Uterus (tissue), 4 donors: ENCODE data around the gene RNF111. TPM values are rescaled to one million over a fixed set of nuclear protein-coding genes. Genes with fewer than 3 reads are reported as not detected.
"Not testable (repeated sequence)": the region's sequence is repeated elsewhere in the genome, so short reads cannot be mapped to it uniquely, and the experiment has no call there.

Experiments
- DNase-seq, 2 donors: peaks; one replicate each; pipeline ENCODE4 v3.0.0-alpha.2; 2019 to 2020
- H3K27ac ChIP-seq, 2 donors: fragments of 200-600 bp; sonication (generic); 1 replicate in 1 of 2; 2 replicates in 1 of 2; pipeline ENCODE4 v1.5.1; 2016 to 2018
- H3K27me3 ChIP-seq, 2 donors: fragments of 200-600 bp; sonication (generic); one replicate each; pipeline ENCODE4 v1.5.1; 2018 to 2019; ENCODE audit warnings: control low read depth in 1 of 2
- H3K36me3 ChIP-seq, 2 donors: fragments of 200-600 bp; sonication (generic); one replicate each; pipeline ENCODE4 v1.5.1; 2019; ENCODE audit warnings: control low read depth in 1 of 2
- H3K4me1 ChIP-seq, 2 donors: fragments of 200-600 bp; sonication (generic); one replicate each; pipeline ENCODE4 v1.5.1; 2018 to 2019; ENCODE audit warnings: control low read depth in 1 of 2
- H3K4me3 ChIP-seq, 2 donors: fragments of 200-600 bp; sonication (generic); 1 replicate in 1 of 2; 2 replicates in 1 of 2; pipeline ENCODE4 v1.5.1; 2018 to 2019; ENCODE audit warnings: mild to moderate bottlenecking in 1 of 2
- H3K9me3 ChIP-seq, 2 donors: fragments of 200-600 bp; sonication (generic); one replicate each; pipeline ENCODE4 v1.5.1; 2019; ENCODE audit warnings: control low read depth in 1 of 2
- CTCF ChIP-seq, 4 experiments: fragments of 200-600 bp in 2 of 4; fragments of 450-650 bp in 2 of 4; sonication (generic) in 2 of 4; IDR thresholded peaks; one replicate each; pipeline ENCODE4 v1.5.1; 2016 to 2019; ENCODE audit warnings: antibody characterized with exemption in 4 of 4, mild to moderate bottlenecking in 2 of 4, moderate library complexity in 1 of 4
- POLR2A ChIP-seq, 2 donors: fragments of 450-650 bp; IDR thresholded peaks; one replicate each; pipeline ENCODE4 v1.6.1; 2016; ENCODE audit warnings: antibody characterized with exemption in 2 of 2, mild to moderate bottlenecking in 1 of 2, moderate library complexity in 1 of 2
- intact Hi-C: fragments of 100-400 bp; cut with DNase I; formaldehyde crosslinking; loops from one replicate; pipeline ENCODE4 v1.15.1; 2023; ENCODE audit warnings: low total_unique reads
- total RNA-seq, 4 donors: library from RNA; depleted of rRNA in 3 of 4; stranded (reverse); fragments of >200 nt in 3 of 4; gene quantifications; one replicate each; pipeline versions ENCODE4 v1.1.0 to v1.2.4, GENCODE V29; 2014 to 2023
- donor health status: DM: yes; HTN: yes; CAD: no.

The RNF111 gene
- total RNA-seq, 4 donors from 2014 or later, result 25.9 to 43.9 (median 30.5) TPM

GRCh38 chr15:59116141-59116540 is 128.7 kb downstream of the RNF111 start:
- H3K36me3 ChIP-seq, result no peaks in the 10 kb centered on the region
- no peaks in the 10 kb centered on the region for H3K9me3 ChIP-seq
- no peak overlapping the region for H3K27ac ChIP-seq
- TF ChIP-seq POLR2A (IDR thresholded peaks at IDR 0.05) (no peak), CTCF (IDR thresholded peaks at IDR 0.05) (no peak)
- DNase-seq, result no peak
- intact Hi-C loops, result no loop called here
- no peak overlapping the region for H3K4me3 ChIP-seq
- H3K4me1 ChIP-seq, result no peaks in the 10 kb centered on the region
- no peaks in the 10 kb centered on the region for H3K27me3 ChIP-seq

DNA sequence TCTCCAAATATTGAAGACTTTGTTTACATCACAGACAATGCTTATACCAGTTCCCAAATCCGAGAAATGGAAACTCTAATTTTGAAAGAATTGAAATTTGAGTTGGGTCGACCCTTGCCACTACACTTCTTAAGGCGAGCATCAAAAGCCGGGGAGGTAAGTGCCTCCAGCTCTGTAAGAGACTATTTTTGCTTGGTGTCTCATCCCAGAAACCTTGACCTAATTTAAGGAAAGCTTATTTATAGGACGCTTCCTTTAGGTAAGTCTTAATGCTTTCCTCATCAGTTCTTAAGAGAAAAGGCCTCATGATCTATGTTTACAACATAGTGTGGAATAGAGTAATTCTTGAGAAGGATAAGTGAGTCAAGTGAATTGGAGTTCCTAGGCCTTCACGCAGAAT is 129.3 kb downstream of the RNF111 start:
- Histone ChIP-seq H3K36me3 (no peaks in the 10 kb centered on the region), H3K9me3 (no peaks in the 10 kb centered on the region), H3K27ac (no peak overlapping the region), H3K4me3 (no peak overlapping the region), H3K27me3 (no peaks in the 10 kb centered on the region), H3K4me1 (no peaks in the 10 kb centered on the region)
- intact Hi-C loops, result no loop called here
- TF ChIP-seq POLR2A (IDR thresholded peaks at IDR 0.05) (no peak), CTCF (IDR thresholded peaks at IDR 0.05) (no peak)
- DNase-seq, result no peak

- no peaks in the 10 kb centered on the region for H3K9me3 ChIP-seq
- H3K27me3 ChIP-seq, result no peaks in the 10 kb centered on the region
- DNase-seq, result no peak
- H3K27ac ChIP-seq, result no peak overlapping the region
- H3K4me3 ChIP-seq, result no peak overlapping the region
- TF ChIP-seq CTCF (IDR thresholded peaks at IDR 0.05) (no peak), POLR2A (IDR thresholded peaks at IDR 0.05) (no peak)
- no peaks in the 10 kb centered on the region for H3K4me1 ChIP-seq
- no peaks in the 10 kb centered on the region for H3K36me3 ChIP-seq
- intact Hi-C loops, result no loop called here
Measured at GRCh38 chr15:59119625-59120024, 132.2 kb downstream of the RNF111 start.

DNA sequence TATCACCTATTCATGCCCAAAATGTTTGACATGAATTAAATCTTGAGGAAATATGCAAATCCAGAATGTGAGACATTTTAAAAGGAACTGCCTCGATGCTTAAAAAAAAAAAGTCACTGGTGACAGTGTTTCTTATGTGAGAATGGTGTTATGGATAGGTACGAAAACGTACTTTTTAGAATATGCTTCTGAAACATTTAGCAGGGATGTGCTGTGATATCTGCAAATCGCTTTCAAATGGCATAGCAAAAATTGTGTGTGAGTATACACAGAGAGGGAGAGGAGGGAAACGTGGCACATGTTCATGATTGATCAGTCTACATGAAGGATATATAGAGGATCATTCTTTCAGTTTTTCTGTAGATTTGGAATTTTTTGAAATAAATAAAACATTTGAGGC is 133.5 kb downstream of the RNF111 start:
- H3K4me3 ChIP-seq, result no peak overlapping the region
- intact Hi-C loops, result no loop called here
- H3K27me3 ChIP-seq, result no peaks in the 10 kb centered on the region
- no peak for TF ChIP-seq CTCF (IDR thresholded peaks at IDR 0.05)
- no peak for TF ChIP-seq POLR2A (IDR thresholded peaks at IDR 0.05)
- H3K9me3 ChIP-seq, result no peaks in the 10 kb centered on the region
- H3K36me3 ChIP-seq, result no peaks in the 10 kb centered on the region
- H3K4me1 ChIP-seq, result no peaks in the 10 kb centered on the region
- DNase-seq, result no peak
- no peak overlapping the region for H3K27ac ChIP-seq

GRCh38 chr15:59124261-59124660 is 136.8 kb downstream of the RNF111 start:
- Histone ChIP-seq H3K4me1 (no peaks in the 10 kb centered on the region), H3K4me3 (no peak overlapping the region), H3K27ac (no peak overlapping the region), H3K9me3 (no peaks in the 10 kb centered on the region), H3K27me3 (no peaks in the 10 kb centered on the region), H3K36me3 (no peaks in the 10 kb centered on the region)
- no peak for DNase-seq
- intact Hi-C loops, result no loop called here
- TF ChIP-seq CTCF (IDR thresholded peaks at IDR 0.05), result no peak
- TF ChIP-seq POLR2A (IDR thresholded peaks at IDR 0.05), result no peak

DNA sequence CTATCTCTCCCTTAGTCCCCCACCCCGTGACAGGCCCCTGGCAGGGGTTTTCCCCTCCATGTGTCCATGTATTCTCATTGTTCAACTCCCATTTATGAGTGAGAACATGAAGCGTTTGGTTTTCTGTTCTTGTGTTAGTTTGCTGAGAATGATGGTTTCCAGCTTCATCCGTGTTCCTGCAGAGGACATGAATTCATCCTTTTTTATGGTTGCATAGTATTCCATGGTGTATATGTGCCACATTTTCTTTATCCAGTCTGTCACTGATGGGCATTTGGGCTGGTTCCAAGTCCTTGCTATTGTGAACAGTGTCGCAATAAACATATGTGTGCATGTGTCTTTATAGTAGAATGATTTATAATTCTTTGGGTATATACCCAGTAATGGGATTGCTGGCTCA is 138.2 kb downstream of the RNF111 start:
- H3K9me3 ChIP-seq, intact Hi-C loops, H3K4me3 ChIP-seq, DNase-seq, H3K36me3 ChIP-seq, H3K27me3 ChIP-seq, H3K27ac ChIP-seq, H3K4me1 ChIP-seq: not testable (repeated sequence)

DNA sequence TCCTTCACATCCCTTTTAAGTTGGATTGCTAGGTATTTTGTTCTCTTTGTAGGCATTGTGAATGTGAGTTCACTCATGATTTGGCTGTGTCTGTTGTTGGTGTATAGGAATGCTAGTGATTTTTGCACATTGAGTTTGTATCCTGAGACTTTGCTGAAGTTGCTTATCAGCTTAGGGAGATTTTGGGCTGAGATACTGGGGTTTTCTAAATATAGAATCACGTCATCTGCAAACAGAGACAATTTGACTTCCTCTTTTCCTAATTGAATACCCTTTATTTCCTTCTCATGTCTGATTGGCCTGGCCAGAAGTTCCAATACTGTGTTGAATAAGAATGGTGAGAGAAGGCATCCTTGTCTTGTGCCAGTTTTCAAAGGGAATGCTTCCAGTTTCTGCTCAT is 139.8 kb downstream of the RNF111 start:
- H3K27ac ChIP-seq, H3K4me3 ChIP-seq, H3K36me3 ChIP-seq, H3K9me3 ChIP-seq, intact Hi-C loops, DNase-seq, H3K27me3 ChIP-seq, H3K4me1 ChIP-seq: not testable (repeated sequence)
